ENCODE results near the gene GZMA.

The GZMA gene

GRCh38 chr5:55102348-55102747, at the start of gene GZMA:
GZMA (plus strand) TSS chr5:55102646; CDS start chr5:55102683, 37 bp downstream.
- no peak for TF ChIP-seq CTCF (IDR thresholded peaks at IDR 0.05; ENCODE audit: low read depth, low read length, missing control alignments)
- in situ Hi-C loops (cut with HindIII; ENCODE audit: low sequenced_read_pairs): no loop called here
- H3K4me3 ChIP-seq (ENCODE audit: low read depth, low read length): no peak within 1 kb of the TSS

GRCh38 chr5:55055183-55055582, 47.3 kb upstream of the GZMA start:
- DNase-seq (ENCODE audit: low read depth): no peak
- in situ Hi-C loops (cut with HindIII; ENCODE audit: low sequenced_read_pairs): no loop called here
- H3K4me3 ChIP-seq (ENCODE audit: low read depth, low read length): no peak overlapping the region
- TF ChIP-seq CTCF (IDR thresholded peaks at IDR 0.05; ENCODE audit: low read depth, low read length, missing control alignments): no peak

More at GRCh38 chr5:55102348-55102747, at the start of gene GZMA:
- DNase-seq (ENCODE audit: low read depth): no peak

DNA sequence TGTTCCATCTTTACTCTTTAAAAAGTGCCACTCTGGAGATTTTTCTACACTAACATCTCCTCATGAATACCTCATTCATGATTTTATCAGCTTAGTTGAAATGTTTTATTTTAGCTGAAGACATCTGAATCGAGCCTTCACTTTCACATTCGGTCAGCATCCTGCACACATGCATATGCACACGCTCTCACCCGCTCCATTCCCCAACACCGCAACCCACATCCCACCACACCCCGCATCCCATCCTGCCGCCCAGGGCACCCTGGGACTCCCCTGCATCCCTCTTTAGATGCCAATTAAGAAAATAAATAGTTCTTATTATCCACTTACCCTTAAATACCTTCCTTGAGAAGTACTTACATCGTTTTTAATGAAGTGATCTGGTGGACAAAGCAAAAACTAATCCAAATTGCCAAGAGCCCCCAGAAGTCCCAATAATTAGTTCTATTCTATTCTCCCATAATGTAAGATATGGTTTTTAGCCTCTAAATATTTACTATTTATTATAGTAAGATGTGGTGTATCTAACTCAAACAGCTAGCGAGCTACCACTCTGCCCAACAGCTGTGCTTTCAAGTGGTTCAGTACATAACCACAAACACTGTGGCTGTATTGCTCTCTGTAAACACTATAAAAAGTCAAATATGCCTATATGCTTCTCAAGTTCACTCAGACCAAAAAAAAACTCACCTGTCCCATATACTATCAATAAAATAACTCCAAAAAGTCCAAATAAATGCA, 40.2 kb upstream of the GZMA start:
- H3K4me3 ChIP-seq (ENCODE audit: low read depth, low read length): no peak overlapping the region
- no peak for DNase-seq (ENCODE audit: low read depth)
- TF ChIP-seq CTCF (IDR thresholded peaks at IDR 0.05; ENCODE audit: low read depth, low read length, missing control alignments): no peak
- in situ Hi-C loops (cut with HindIII; ENCODE audit: low sequenced_read_pairs): no loop called here

- DNase-seq (ENCODE audit: low read depth): no peak
These were observed 39.1 kb upstream of the GZMA start for GRCh38 chr5:55063220-55063863.

DNA sequence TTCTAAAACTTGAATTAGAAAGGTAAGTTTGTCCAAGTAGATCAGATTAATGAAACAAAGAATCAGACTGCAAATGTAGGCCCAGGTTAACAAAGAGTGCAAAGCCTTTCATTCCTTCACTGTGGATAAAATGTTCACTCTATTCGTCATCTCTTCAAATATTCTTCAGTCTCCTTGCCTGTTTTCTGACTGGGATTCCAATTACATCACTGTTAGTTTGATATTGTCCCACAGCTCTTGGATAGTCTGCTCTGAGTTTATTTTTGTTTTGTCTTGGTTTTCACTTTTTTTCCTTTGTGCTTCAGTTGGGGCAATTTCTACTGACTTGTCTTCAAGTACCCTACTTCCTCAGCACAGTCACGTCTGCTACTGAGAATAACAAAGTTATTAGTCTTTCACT, 38.5 kb upstream of the GZMA start:
- no peak for DNase-seq (ENCODE audit: low read depth)
- TF ChIP-seq CTCF (IDR thresholded peaks at IDR 0.05; ENCODE audit: low read depth, low read length, missing control alignments): no peak
- no peak overlapping the region for H3K4me3 ChIP-seq (ENCODE audit: low read depth, low read length)
- in situ Hi-C loops (cut with HindIII; ENCODE audit: low sequenced_read_pairs): no loop called here

More at GRCh38 chr5:55063220-55063863, 39.1 kb upstream of the GZMA start:
- in situ Hi-C loops (cut with HindIII; ENCODE audit: low sequenced_read_pairs): no loop called here
- H3K4me3 ChIP-seq (ENCODE audit: low read depth, low read length): no peak overlapping the region
- TF ChIP-seq CTCF (IDR thresholded peaks at IDR 0.05; ENCODE audit: low read depth, low read length, missing control alignments): no peak

DNA sequence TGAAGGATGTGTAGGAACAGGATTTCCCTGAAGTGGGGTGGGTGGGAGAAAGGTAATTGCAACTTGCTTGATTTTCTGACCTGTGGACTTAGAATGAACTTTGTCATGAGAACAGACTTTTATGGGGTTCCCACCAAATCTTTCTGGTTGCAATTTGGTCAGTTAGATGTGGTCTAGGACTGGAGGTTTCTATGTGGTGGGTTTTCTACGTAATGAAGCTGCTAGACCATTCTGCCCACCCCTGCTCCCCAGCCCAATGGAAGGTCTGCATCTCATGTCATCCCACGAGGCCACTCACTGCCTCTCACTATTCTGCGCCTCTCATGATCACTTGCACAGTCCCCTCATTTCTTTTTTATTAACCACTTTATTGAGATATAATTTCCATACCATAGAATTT, 37.9 kb upstream of the GZMA start:
- in situ Hi-C loops (cut with HindIII; ENCODE audit: low sequenced_read_pairs): no loop called here
- DNase-seq (ENCODE audit: low read depth): no peak
- TF ChIP-seq CTCF (IDR thresholded peaks at IDR 0.05; ENCODE audit: low read depth, low read length, missing control alignments): no peak
- H3K4me3 ChIP-seq (ENCODE audit: low read depth, low read length): no peak overlapping the region
